ENCODE measurements around the gene BTBD7.

Gene BTBD7

GRCh38 chr14:93315575-93315974 lies 17.3 kb downstream of the BTBD7 start:
- no peak for TF ChIP-seq CTCF (IDR thresholded peaks at IDR 0.05; ENCODE audit: low read depth, low read length)
- H3K9me3 ChIP-seq (ENCODE audit: severe bottlenecking): no peaks in the 10 kb centered on the region
- no peak overlapping the region for H3K27ac ChIP-seq
- H3K27me3 ChIP-seq (ENCODE audit: insufficient read depth, low read depth, severe bottlenecking): no peaks in the 10 kb centered on the region
- no peaks in the 10 kb centered on the region; the same call in none of the 2 replicates for H3K36me3 ChIP-seq
- H3K4me3 ChIP-seq (ENCODE audit: low read depth, low read length): no peak overlapping the region
- DNase-seq: no peak

- no peaks in the 10 kb centered on the region; the same call in 1 of the 2 replicates for H3K36me3 ChIP-seq
- no peak for TF ChIP-seq CTCF (IDR thresholded peaks at IDR 0.05; ENCODE audit: low read depth, low read length)
- no peaks in the 10 kb centered on the region for H3K27me3 ChIP-seq (ENCODE audit: insufficient read depth, low read depth, severe bottlenecking)
- no peak for DNase-seq
- H3K27ac ChIP-seq: no peak overlapping the region
- H3K4me3 ChIP-seq (ENCODE audit: low read depth, low read length): no peak overlapping the region
- peaks cover 2% of the 10 kb centered on the region for H3K9me3 ChIP-seq (ENCODE audit: severe bottlenecking)
These were observed 21.8 kb downstream of the BTBD7 start for GRCh38 chr14:93311082-93311481.

- no peak for DNase-seq
- no peak for TF ChIP-seq CTCF (IDR thresholded peaks at IDR 0.05; ENCODE audit: low read depth, low read length)
- Histone ChIP-seq H3K27ac (no peak overlapping the region), H3K36me3 (peaks cover 4% of the 10 kb centered on the region; the same call in 1 of the 2 replicates), H3K9me3 (ENCODE audit: severe bottlenecking) (peaks cover 2% of the 10 kb centered on the region), H3K4me3 (ENCODE audit: low read depth, low read length) (no peak overlapping the region), H3K27me3 (ENCODE audit: insufficient read depth, low read depth, severe bottlenecking) (no peaks in the 10 kb centered on the region)
These were observed 23.3 kb downstream of the BTBD7 start for GRCh38 chr14:93309427-93309966.

- Histone ChIP-seq H3K36me3 (peaks cover 4% of the 10 kb centered on the region; the same call in 1 of the 2 replicates), H3K4me3 (ENCODE audit: low read depth, low read length) (no peak overlapping the region), H3K9me3 (ENCODE audit: severe bottlenecking) (peaks cover 2% of the 10 kb centered on the region), H3K27ac (no peak overlapping the region), H3K27me3 (ENCODE audit: insufficient read depth, low read depth, severe bottlenecking) (no peaks in the 10 kb centered on the region)
- no peak for TF ChIP-seq CTCF (IDR thresholded peaks at IDR 0.05; ENCODE audit: low read depth, low read length)
- DNase-seq: no peak
These were observed 24.0 kb downstream of the BTBD7 start for GRCh38 chr14:93308686-93309345.

- DNase-seq: no peak
These were observed 26.0 kb downstream of the BTBD7 start for GRCh38 chr14:93306812-93307211.

More at GRCh38 chr14:93306812-93307211, 26.0 kb downstream of the BTBD7 start:
- Histone ChIP-seq H3K9me3 (ENCODE audit: severe bottlenecking) (peaks cover 2% of the 10 kb centered on the region), H3K36me3 (0 out of 2 replicates have a peak, but pooled peaks cover 4% of the 10 kb centered on the region), H3K4me3 (ENCODE audit: low read depth, low read length) (no peak overlapping the region), H3K27me3 (ENCODE audit: insufficient read depth, low read depth, severe bottlenecking) (no peaks in the 10 kb centered on the region), H3K27ac (no peak overlapping the region)
- no peak for TF ChIP-seq CTCF (IDR thresholded peaks at IDR 0.05; ENCODE audit: low read depth, low read length)
